ENCODE results near the gene FBXL16. TPM values are rescaled to one million over a fixed set of nuclear protein-coding genes. Genes with fewer than 3 reads are reported as not detected.

Gene FBXL16
- total and polyA plus RNA-seq, 9 of the 15 experiments (the other 6 are each of a cell fraction or from before 2014, with no cell fraction given), result 0.21 to 8.2 (median 1.7) TPM

- TF ChIP-seq SPI1 (IDR thresholded peaks at IDR 0.05; ENCODE audit: borderline replicate concordance, low read depth, low read length) (0 out of 2 replicates have a peak, but pooled peaks have one; percentile 17), MED1 (CRISPR knock-in tag; IDR thresholded peaks at IDR 0.05; ENCODE audit: borderline replicate concordance) (0 out of 2 replicates have a peak, but pooled peaks have one; percentile 72), MTF1 (CRISPR knock-in tag; IDR thresholded peaks at IDR 0.05; ENCODE audit: borderline replicate concordance) (no peak), NBN (IDR thresholded peaks at IDR 0.05; ENCODE audit: low read depth) (no peak), POLR2B (IDR thresholded peaks at IDR 0.05; ENCODE audit: low read depth, partially characterized antibody) (peak; percentile 61), FOXA3 (CRISPR knock-in tag; conservative IDR thresholded peaks at IDR 0.05 in 1 of 2, IDR thresholded peaks at IDR 0.05 in 1 of 2) (no peak), ZBTB43 (CRISPR knock-in tag; IDR thresholded peaks at IDR 0.05) (no peak), ZBTB17 (CRISPR knock-in tag; IDR thresholded peaks at IDR 0.05) (0 out of 2 replicates have a peak, but pooled peaks have one; percentile 45), NR2C2 (CRISPR knock-in tag; IDR thresholded peaks at IDR 0.05) (peak; percentile 68; the same call in 1 of the 2 replicates), NR2C2 (tag; IDR thresholded peaks at IDR 0.05) (peak; percentile 87), ZNF764 (CRISPR knock-in tag; IDR thresholded peaks at IDR 0.05; ENCODE audit: low read depth) (no peak), ZNF316 (IDR thresholded peaks at IDR 0.05) (no peak), SRSF1 (IDR thresholded peaks at IDR 0.05; ENCODE audit: low read depth, low read length) (no peak), ZNF589 (CRISPR knock-in tag; IDR thresholded peaks at IDR 0.05; ENCODE audit: low read depth) (no peak), EWSR1 (IDR thresholded peaks at IDR 0.05; ENCODE audit: borderline replicate concordance, low read depth, partially characterized antibody) (no peak), CREBBP (IDR thresholded peaks at IDR 0.05; ENCODE audit: low read depth, low read length) (no peak), TCFL5 (CRISPR knock-in tag; conservative IDR thresholded peaks at IDR 0.05) (no peak), YY1 (IDR thresholded peaks at IDR 0.05; ENCODE audit: borderline replicate concordance in 1 of 3, control insufficient read depth in 1 of 3, extremely low read depth in 1 of 3, insufficient read depth in 3 of 3, insufficient read length in 1 of 3, insufficient replicate concordance in 2 of 3, low read depth in 1 of 3, low read length in 2 of 3) (peak; percentile 75 to 96 (median 93)), RB1 (IDR thresholded peaks at IDR 0.05; ENCODE audit: low read depth) (peak; percentile 100), ZNF785 (CRISPR knock-in tag; IDR thresholded peaks at IDR 0.05) (no peak), ZNF561 (CRISPR knock-in tag; conservative IDR thresholded peaks at IDR 0.05) (no peak), KDM5B (IDR thresholded peaks at IDR 0.05; ENCODE audit: insufficient replicate concordance, low read depth, low read length) (peak; percentile 35), ZC3H11A (IDR thresholded peaks at IDR 0.05; ENCODE audit: low read depth, low read length) (no peak), FOXJ3 (CRISPR knock-in tag; IDR thresholded peaks at IDR 0.05) (no peak)
- TF ChIP-seq, protein P1, sequence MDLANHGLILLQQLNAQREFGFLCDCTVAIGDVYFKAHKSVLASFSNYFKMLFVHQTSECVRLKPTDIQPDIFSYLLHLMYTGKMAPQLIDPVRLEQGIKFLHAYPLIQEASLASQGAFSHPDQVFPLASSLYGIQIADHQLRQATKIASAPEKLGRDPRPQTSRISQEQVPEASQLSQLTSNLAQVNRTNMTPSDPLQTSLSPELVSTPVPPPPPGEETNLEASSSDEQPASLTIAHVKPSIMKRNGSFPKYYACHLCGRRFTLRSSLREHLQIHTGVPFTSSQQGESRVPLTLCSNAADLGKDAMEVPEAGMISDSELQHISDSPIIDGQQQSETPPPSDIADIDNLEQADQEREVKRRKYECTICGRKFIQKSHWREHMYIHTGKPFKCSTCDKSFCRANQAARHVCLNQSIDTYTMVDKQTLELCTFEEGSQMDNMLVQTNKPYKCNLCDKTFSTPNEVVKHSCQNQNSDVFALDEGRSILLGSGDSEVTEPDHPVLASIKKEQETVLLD (IDR thresholded peaks at IDR 0.05), result no peak
Observed at GRCh38 chr16:667780-668518, 37.7 kb downstream of the FBXL16 start, which contains the start of gene RHOT2 (continued).

Measured in K562 (cell line).